K562 (cell line): ENCODE results near the gene PPM1N. TPM values are rescaled to one million over a fixed set of nuclear protein-coding genes. Genes with fewer than 3 reads are reported as not detected.

Experiments
- ARID2 ChIP-seq: fragments of 450-650 bp; IDR thresholded peaks from 2 replicates; pipeline ENCODE4 v1.6.1; 2017; ENCODE audit warnings: antibody characterized with exemption, mild to moderate bottlenecking
- ATF7 ChIP-seq: fragments of 450-650 bp; IDR thresholded peaks from 2 replicates; pipeline ENCODE4 v1.7.1; 2014; ENCODE audit warnings: mild to moderate bottlenecking, moderate library complexity
- BACH1 ChIP-seq: fragments of 200-800 bp; sonication (Bioruptor generic); IDR thresholded peaks from 2 replicates; pipeline ENCODE4 v1.6.1; 2016; ENCODE audit warnings: missing genetic modification characterization, missing compliant biosample characterization
- EGR1 ChIP-seq: fragments of 450-650 bp; conservative IDR thresholded peaks from 2 replicates; pipeline ENCODE4 v1.6.1; 2017; ENCODE audit warnings: mild to moderate bottlenecking
- FOXJ3 ChIP-seq: sonication (generic); formaldehyde crosslinking; IDR thresholded peaks from 2 replicates; pipeline ENCODE4 v1.4.0; 2020; ENCODE audit warnings: mild to moderate bottlenecking, missing genetic modification reagents
- FOXK2 ChIP-seq, 2 experiments: fragments of 450-650 bp; IDR thresholded peaks in 1 of 2; conservative IDR thresholded peaks in 1 of 2; 2 replicates each; pipeline ENCODE4 v1.6.1; 2016; ENCODE audit warnings: low read depth in 2 of 2, mild to moderate bottlenecking in 1 of 2
- MAZ ChIP-seq, 2 experiments: fragments of 450-650 bp in 1 of 2; sonication (generic) in 1 of 2; formaldehyde crosslinking; IDR thresholded peaks in 1 of 2; conservative IDR thresholded peaks in 1 of 2; 2 replicates each; pipeline versions ENCODE4 v1.4.0 to v1.5.0; 2020; ENCODE audit warnings: mild to moderate bottlenecking in 1 of 2, missing genetic modification reagents in 1 of 2
- PHF8 ChIP-seq: fragments of 200-600 bp; sonication (generic); IDR thresholded peaks from 2 replicates; pipeline ENCODE4 v1.6.1; 2012; ENCODE audit warnings: mixed run types, mild to moderate bottlenecking, inconsistent platforms, low read length, moderate library complexity, borderline replicate concordance
- POLR2A ChIP-seq: fragments of 450-650 bp; conservative IDR thresholded peaks from 2 replicates; pipeline ENCODE4 v1.6.1; 2016
- SIN3B ChIP-seq: fragments of 450-650 bp; IDR thresholded peaks from 2 replicates; pipeline ENCODE4 v1.6.1; 2017; ENCODE audit warnings: low read depth, mild to moderate bottlenecking, moderate library complexity
- SOX6 ChIP-seq: fragments of 450-650 bp; IDR thresholded peaks from 2 replicates; pipeline ENCODE4 v1.6.1; 2014; ENCODE audit warnings: mild to moderate bottlenecking
- TEAD1 ChIP-seq, 2 experiments: fragments of 450-650 bp in 1 of 2; sonication (generic) in 1 of 2; formaldehyde crosslinking; IDR thresholded peaks; 2 replicates each; pipeline versions ENCODE4 v1.4.0 to v1.8.0; 2020 to 2022; ENCODE audit warnings: mild to moderate bottlenecking in 2 of 2, missing genetic modification reagents in 1 of 2
- TGIF2 ChIP-seq: sonication (generic); formaldehyde crosslinking; IDR thresholded peaks from 2 replicates; pipeline ENCODE4 v1.8.1; 2022; ENCODE audit warnings: mild to moderate bottlenecking, missing genetic modification reagents, moderate library complexity
- polyA plus RNA-seq, 8 experiments: library from polyadenylated mRNA; depleted of rRNA in 4 of 8; stranded (reverse) in 5 of 8; unstranded in 3 of 8; fragments of >200 nt; fragmentation: Nextera tagmentation in 2 of 8; fragmentation: Illumina TruSeq in 1 of 8; extraction: Ambion mirVana in 2 of 8; extraction: Trizol in 1 of 8; gene quantifications; 2 replicates each; pipeline versions ENCODE4 v1.2.1 to v1.2.3, GENCODE V29; 2011 to 2014; ENCODE audit warnings: inconsistent platforms in 1 of 8, missing spikeins in 1 of 8
- total RNA-seq, 7 experiments: library from RNA; depleted of rRNA in 6 of 7; stranded (reverse); fragments of >200 nt in 6 of 7; fragmentation: Illumina TruSeq in 2 of 7; extraction: Trizol in 2 of 7; gene quantifications; 2 replicates each; pipeline versions ENCODE4 v1.2.1 to v1.2.3, GENCODE V29; 2011 to 2021; ENCODE audit warnings: low replicate concordance in 1 of 7
- TF ChIP-seq, protein P1 (sequence below): fragments of 450-650 bp; formaldehyde crosslinking; IDR thresholded peaks from 2 replicates; pipeline ENCODE4 v1.4.0; 2022; ENCODE audit warnings: missing genetic modification characterization
- TF ChIP-seq, protein P2 (sequence below), 2 experiments: fragments of 450-650 bp in 1 of 2; sonication (generic) in 1 of 2; formaldehyde crosslinking in 1 of 2; IDR thresholded peaks in 1 of 2; conservative IDR thresholded peaks in 1 of 2; 2 replicates each; pipeline versions ENCODE4 v1.6.1 to v1.8.1; 2016 to 2023; ENCODE audit warnings: mild to moderate bottlenecking in 2 of 2, moderate library complexity in 2 of 2, inconsistent platforms in 1 of 2, missing genetic modification reagents in 1 of 2
- TF ChIP-seq, protein P3 (sequence below): sonication (generic); formaldehyde crosslinking; IDR thresholded peaks from 2 replicates; pipeline ENCODE4 v1.8.0; 2022; ENCODE audit warnings: missing genetic modification reagents, mild to moderate bottlenecking, moderate library complexity, borderline replicate concordance
- TF ChIP-seq, protein P4 (sequence below): fragments of 450-650 bp; formaldehyde crosslinking; IDR thresholded peaks from 2 replicates; pipeline ENCODE4 v1.4.0; 2020; ENCODE audit warnings: mild to moderate bottlenecking
- TF ChIP-seq, protein P5 (sequence below): sonication (generic); formaldehyde crosslinking; IDR thresholded peaks from 2 replicates; pipeline ENCODE4 v1.8.0; 2022; ENCODE audit warnings: mild to moderate bottlenecking, missing genetic modification reagents

PPM1N gene
- total and polyA plus RNA-seq, 9 of the 15 experiments (the other 6 are each of a cell fraction or from before 2014, with no cell fraction given) = 4.5 to 15.6 (median 8.7) TPM

DNA sequence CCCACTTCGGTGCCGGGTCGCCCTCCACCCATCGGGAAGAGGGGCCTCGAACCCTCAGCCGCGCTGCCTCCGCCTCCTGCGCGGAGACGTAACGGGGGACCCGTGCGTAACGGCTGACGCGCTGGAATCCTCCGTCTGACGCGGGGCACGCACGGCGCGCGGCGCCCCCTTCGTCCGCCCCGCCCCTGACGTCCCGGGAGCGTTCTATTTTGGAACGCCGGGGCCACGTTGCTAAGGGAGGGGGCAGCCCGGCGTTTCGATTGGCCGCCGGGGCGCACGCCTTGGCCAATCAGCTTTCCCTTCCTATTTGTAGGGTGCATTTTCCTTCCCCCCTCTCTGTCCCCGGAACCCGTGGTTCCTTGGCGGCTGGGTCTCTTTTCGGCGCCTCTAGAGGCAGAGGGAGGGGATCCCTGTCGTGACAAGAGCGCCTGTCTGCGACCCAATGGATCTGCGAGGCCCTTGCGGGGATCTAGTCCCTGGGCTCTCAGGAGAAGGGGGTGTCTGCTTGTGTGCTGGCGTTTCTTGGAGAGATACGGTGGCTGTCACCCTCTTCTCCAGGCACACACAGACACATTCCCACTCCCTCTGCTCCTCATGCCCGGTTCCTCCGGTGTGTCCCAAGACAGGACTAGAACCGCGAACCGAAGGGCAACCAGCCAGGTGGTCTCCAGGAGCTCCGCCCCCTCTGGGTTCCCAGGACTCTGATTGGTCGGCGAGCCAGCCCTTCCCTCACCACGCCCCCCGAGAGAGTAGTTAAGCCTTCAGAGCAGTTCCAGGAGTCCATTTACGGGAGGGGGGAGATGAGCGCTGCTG is 28.9 kb upstream of the PPM1N start (continued):
- TF ChIP-seq, protein P1, sequence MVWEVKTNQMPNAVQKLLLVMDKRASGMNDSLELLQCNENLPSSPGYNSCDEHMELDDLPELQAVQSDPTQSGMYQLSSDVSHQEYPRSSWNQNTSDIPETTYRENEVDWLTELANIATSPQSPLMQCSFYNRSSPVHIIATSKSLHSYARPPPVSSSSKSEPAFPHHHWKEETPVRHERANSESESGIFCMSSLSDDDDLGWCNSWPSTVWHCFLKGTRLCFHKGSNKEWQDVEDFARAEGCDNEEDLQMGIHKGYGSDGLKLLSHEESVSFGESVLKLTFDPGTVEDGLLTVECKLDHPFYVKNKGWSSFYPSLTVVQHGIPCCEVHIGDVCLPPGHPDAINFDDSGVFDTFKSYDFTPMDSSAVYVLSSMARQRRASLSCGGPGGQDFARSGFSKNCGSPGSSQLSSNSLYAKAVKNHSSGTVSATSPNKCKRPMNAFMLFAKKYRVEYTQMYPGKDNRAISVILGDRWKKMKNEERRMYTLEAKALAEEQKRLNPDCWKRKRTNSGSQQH (CRISPR knock-in tag) = 0 out of 2 replicates have a peak, but pooled peaks have one; percentile 32
- TF ChIP-seq SIN3B = 0 out of 2 replicates have a peak, but pooled peaks have one; percentile 17
- peak in 1 of 2 experiments; percentile 95; a peak in 2 of 4 replicates for TF ChIP-seq TEAD1 (CRISPR knock-in tag; IDR thresholded peaks at IDR 0.05)
- peak; percentile 94 for TF ChIP-seq EGR1
- peak; percentile 69; the same call in 1 of the 2 replicates for TF ChIP-seq PHF8
- TF ChIP-seq, protein P2, sequence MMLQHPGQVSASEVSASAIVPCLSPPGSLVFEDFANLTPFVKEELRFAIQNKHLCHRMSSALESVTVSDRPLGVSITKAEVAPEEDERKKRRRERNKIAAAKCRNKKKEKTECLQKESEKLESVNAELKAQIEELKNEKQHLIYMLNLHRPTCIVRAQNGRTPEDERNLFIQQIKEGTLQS (IDR thresholded peaks at IDR 0.05) = no peak
- TF ChIP-seq, protein P2 (CRISPR knock-in tag; conservative IDR thresholded peaks at IDR 0.05) = no peak
- TF ChIP-seq, protein P3, sequence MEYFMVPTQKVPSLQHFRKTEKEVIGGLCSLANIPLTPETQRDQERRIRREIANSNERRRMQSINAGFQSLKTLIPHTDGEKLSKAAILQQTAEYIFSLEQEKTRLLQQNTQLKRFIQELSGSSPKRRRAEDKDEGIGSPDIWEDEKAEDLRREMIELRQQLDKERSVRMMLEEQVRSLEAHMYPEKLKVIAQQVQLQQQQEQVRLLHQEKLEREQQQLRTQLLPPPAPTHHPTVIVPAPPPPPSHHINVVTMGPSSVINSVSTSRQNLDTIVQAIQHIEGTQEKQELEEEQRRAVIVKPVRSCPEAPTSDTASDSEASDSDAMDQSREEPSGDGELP (CRISPR knock-in tag) = peak; percentile 82
- no peak for TF ChIP-seq TGIF2 (CRISPR knock-in tag)
- TF ChIP-seq FOXJ3 (CRISPR knock-in tag) = peak; percentile 69; the same call in 1 of the 2 replicates
- TF ChIP-seq ATF7 = peak; percentile 82; the same call in 1 of the 2 replicates
- TF ChIP-seq ARID2 = no peak
- TF ChIP-seq FOXK2 (conservative IDR thresholded peaks at IDR 0.05 in 1 of 2, IDR thresholded peaks at IDR 0.05 in 1 of 2; ENCODE audit: low read depth in 2 of 2) = peak; percentile 39 to 48; a peak in 1 of 4 replicates
- no peak for TF ChIP-seq BACH1
- no peak for TF ChIP-seq SOX6
- TF ChIP-seq POLR2A = peak; percentile 86
- TF ChIP-seq, protein P4, sequence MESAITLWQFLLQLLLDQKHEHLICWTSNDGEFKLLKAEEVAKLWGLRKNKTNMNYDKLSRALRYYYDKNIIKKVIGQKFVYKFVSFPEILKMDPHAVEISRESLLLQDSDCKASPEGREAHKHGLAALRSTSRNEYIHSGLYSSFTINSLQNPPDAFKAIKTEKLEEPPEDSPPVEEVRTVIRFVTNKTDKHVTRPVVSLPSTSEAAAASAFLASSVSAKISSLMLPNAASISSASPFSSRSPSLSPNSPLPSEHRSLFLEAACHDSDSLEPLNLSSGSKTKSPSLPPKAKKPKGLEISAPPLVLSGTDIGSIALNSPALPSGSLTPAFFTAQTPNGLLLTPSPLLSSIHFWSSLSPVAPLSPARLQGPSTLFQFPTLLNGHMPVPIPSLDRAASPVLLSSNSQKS (CRISPR knock-in tag) = no peak
- TF ChIP-seq MAZ (CRISPR knock-in tag; conservative IDR thresholded peaks at IDR 0.05 in 1 of 2, IDR thresholded peaks at IDR 0.05 in 1 of 2) = peak; percentile 79 to 80; a peak in 3 of 4 replicates
- TF ChIP-seq, protein P5, sequence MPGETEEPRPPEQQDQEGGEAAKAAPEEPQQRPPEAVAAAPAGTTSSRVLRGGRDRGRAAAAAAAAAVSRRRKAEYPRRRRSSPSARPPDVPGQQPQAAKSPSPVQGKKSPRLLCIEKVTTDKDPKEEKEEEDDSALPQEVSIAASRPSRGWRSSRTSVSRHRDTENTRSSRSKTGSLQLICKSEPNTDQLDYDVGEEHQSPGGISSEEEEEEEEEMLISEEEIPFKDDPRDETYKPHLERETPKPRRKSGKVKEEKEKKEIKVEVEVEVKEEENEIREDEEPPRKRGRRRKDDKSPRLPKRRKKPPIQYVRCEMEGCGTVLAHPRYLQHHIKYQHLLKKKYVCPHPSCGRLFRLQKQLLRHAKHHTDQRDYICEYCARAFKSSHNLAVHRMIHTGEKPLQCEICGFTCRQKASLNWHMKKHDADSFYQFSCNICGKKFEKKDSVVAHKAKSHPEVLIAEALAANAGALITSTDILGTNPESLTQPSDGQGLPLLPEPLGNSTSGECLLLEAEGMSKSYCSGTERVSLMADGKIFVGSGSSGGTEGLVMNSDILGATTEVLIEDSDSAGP (CRISPR knock-in tag) = 0 out of 2 replicates have a peak, but pooled peaks have one; percentile 22
